Skeletal muscle tissue (tissue), 5 donors: Measurements from ENCODE around the gene RABGEF1. TPM values are rescaled to one million over a fixed set of nuclear protein-coding genes. Genes with fewer than 3 reads are reported as not detected.
A peak's percentile ranks its signal among the peaks of the same experiment; 100 is the strongest.

Source experiments
- H3K27ac ChIP-seq: one replicate; pipeline ENCODE4 v1.7.0; 2013; ENCODE audit warnings: mild to moderate bottlenecking, low read depth, low read length, inconsistent platforms
- H3K27me3 ChIP-seq, 3 donors: one replicate each; pipeline ENCODE4 v1.7.0; 2013; ENCODE audit warnings: low read length in 3 of 3; ENCODE audit not compliant: control insufficient read depth in 3 of 3, insufficient read depth in 3 of 3
- H3K36me3 ChIP-seq, 3 donors: one replicate each; pipeline ENCODE4 v1.7.0; 2013; ENCODE audit warnings: low read length in 3 of 3; ENCODE audit not compliant: control insufficient read depth in 3 of 3, insufficient read depth in 3 of 3
- H3K4me1 ChIP-seq, 3 donors: one replicate each; pipeline ENCODE4 v1.7.0; 2013; ENCODE audit warnings: low read length in 3 of 3, mild to moderate bottlenecking in 3 of 3; ENCODE audit not compliant: control insufficient read depth in 3 of 3, insufficient read depth in 3 of 3
- H3K4me3 ChIP-seq, 3 donors: one replicate each; pipeline ENCODE4 v1.7.0; 2013; ENCODE audit warnings: low read length in 3 of 3
- H3K9ac ChIP-seq, 3 donors: one replicate each; pipeline ENCODE4 v1.7.0; 2013; ENCODE audit warnings: low read length in 3 of 3, mild to moderate bottlenecking in 3 of 3, moderate library complexity in 2 of 3, low read depth in 1 of 3
- H3K9me3 ChIP-seq, 3 donors: one replicate each; pipeline ENCODE4 v1.7.0; 2013; ENCODE audit warnings: low read length in 3 of 3; ENCODE audit not compliant: control insufficient read depth in 3 of 3
- small RNA-seq: library from RNA; depleted of rRNA; stranded (forward); fragments of <200 nt; gene quantifications from one replicate; pipeline ENCODE3, GENCODE V24; 2014
- total RNA-seq: library from RNA; depleted of rRNA; stranded (reverse); fragments of >200 nt; gene quantifications from one replicate; pipeline ENCODE4 v1.2.3, GENCODE V29; 2014
- donor health status: Osteomylitis.

Gene RABGEF1
- total RNA-seq, 1 donor from 2014 or later, result 30.8 TPM

DNA sequence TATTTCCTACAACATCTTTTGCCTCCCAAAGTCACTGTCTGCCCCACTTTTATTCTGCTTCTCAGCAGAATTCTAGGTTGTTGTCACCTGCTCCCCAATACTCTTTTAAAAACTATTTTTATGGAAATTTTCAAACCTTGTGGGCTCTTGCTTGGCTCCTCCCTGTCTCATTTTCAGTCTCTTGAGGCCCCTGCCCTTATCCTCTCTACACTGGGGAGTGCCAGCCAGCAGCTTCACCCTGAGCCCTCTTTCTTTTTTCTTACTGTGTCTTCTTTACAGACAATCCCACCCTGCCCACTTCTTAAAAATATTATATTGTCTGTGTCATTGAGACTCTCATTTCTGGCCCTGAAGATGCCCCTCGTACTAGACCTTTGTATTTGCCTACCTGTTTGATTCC lies 118.8 kb downstream of the RABGEF1 start:
- peak overlapping the region; percentile 88 for H3K27ac ChIP-seq
- H3K36me3 ChIP-seq, result peaks cover 0 to 3% (median 3%) of the 10 kb centered on the region in 3 donors
- peaks cover 14 to 30% (median 24%) of the 10 kb centered on the region in 3 donors for H3K4me1 ChIP-seq
- peak overlapping the region; percentile 60 to 86 (median 81) for H3K9ac ChIP-seq
- H3K4me3 ChIP-seq, result peak overlapping the region in 2 of 3 donors; percentile 37 to 55
- no peaks in the 10 kb centered on the region for H3K27me3 ChIP-seq
- no peaks in the 10 kb centered on the region for H3K9me3 ChIP-seq

DNA sequence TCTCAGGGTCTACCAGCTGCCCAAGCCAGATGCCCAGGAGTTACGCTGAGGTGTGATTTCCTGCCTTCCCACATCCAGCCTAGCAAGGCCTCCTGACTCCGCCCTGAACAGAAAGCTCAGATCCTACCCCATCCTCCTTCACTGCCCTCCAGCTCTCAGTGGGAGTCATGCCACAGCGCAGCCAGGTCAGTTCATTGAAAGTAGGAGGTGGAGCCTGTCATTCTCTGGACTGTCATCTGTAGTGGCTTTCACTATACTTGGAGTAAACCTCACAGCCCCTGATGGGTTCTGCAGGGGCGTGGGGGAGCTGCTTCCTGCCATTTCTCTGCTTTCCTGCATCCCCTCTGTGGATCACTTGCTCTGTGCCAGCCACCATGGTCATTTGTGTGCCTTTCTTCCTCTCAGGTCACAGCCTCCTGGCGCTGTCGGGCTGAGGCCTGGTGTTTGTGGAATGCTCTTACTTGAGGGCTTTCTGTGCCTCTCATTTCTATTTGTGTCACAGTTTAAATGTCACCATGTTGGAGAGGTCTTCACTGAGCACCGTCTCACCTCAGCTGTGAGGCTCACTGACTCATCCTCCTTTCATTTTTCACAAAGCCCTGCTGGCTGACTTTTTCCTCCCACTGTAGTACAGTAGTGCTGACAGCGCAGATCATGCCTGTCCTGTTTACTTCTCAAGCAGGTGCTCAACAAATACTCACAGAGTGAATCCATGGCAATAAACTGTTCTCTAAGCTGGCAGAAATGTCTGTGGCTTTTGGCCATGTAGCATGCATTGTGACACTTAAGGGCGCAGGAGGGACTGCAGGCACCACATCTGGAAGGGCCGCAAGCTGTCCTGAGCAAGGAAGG lies 119.5 kb downstream of the RABGEF1 start:
- no peaks in the 10 kb centered on the region for H3K9me3 ChIP-seq
- H3K36me3 ChIP-seq, result peaks cover 0 to 5% (median 3%) of the 10 kb centered on the region in 3 donors
- H3K27me3 ChIP-seq, result no peaks in the 10 kb centered on the region
- H3K9ac ChIP-seq, result peak overlapping the region; percentile 60 to 86 (median 81)
- H3K4me3 ChIP-seq, result peak overlapping the region; percentile 37 to 55 (median 43)
- peak overlapping the region; percentile 88 for H3K27ac ChIP-seq
- peaks cover 14 to 30% (median 24%) of the 10 kb centered on the region in 3 donors for H3K4me1 ChIP-seq

DNA sequence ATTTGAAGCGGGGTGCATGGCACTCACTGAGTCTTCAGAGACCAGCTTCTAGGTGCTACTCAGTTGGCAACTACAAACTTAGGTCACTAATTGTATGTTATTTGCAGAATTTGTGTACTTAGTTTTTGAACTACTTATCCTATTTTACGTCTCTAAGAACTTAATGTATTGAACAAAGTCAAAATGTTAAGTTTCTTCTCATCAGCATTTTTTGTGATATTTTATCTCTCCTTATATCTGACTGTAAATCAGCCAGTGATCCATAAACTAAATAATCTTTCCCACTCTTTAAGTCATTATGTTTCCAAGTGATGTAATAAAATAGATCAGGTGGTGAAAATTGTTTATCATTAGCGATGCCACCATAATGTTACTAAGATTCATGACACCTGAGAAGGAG lies 120.2 kb downstream of the RABGEF1 start:
- H3K4me3 ChIP-seq, result peak overlapping the region in 2 of 3 donors; percentile 37 to 55

More for the DNA sequence above, 120.2 kb downstream of the RABGEF1 start:
- Histone ChIP-seq H3K36me3 (peaks cover 0 to 10% (median 3%) of the 10 kb centered on the region in 3 donors), H3K27me3 (no peaks in the 10 kb centered on the region), H3K9ac (peak overlapping the region in 2 of 3 donors; percentile 60 to 86), H3K9me3 (no peaks in the 10 kb centered on the region), H3K4me1 (peaks cover 14 to 30% (median 24%) of the 10 kb centered on the region in 3 donors), H3K27ac (peak overlapping the region; percentile 88)

Small RNAs within 50 kb of the gene (small RNA-seq; reads per million reads assigned to genes)
- not detected for gene AC027644.2

Other genes starting within 250 kb of the RABGEF1 start
- 9.4 TPM for gene KCTD7, start 111.9 kb upstream of the RABGEF1 start, total RNA-seq
- gene TMEM248, start 180.5 kb downstream of the RABGEF1 start, total RNA-seq, result 39.7 TPM